IMR-90 (cell line): Measurements from ENCODE around the gene RNASEH2B. TPM values are rescaled to one million over a fixed set of nuclear protein-coding genes. Genes with fewer than 3 reads are reported as not detected.

Source experiments
- ATAC-seq: fragments of 200-7000 bp; cut with Tn5 transposase; 2 replicates; pipeline ENCODE4 v1.9.1; 2020; ENCODE audit warnings: low read depth, mild to moderate bottlenecking, moderate library complexity
- BruUV-seq: library from RNA; stranded (reverse); fragments of 400-500 nt; replicated peaks from 2 replicates; lab custom pipeline; 2021; lab: Mats Ljungman, UMichigan
- CTCF ChIA-PET: fragments of 300-600 bp; formaldehyde crosslinking; extraction: SDS; loops from one replicate; lab custom pipeline; 2021; ENCODE audit warnings: antibody characterized with exemption; lab: Yijun Ruan, JAX
- POLR2A ChIA-PET: fragments of 300-600 bp; sonication (Branson Sonifier 250); formaldehyde crosslinking; loops from one replicate; lab custom pipeline; 2022; ENCODE audit warnings: antibody characterized with exemption; ENCODE audit not compliant: unreplicated experiment; lab: Charles Lee
- DNase-seq: peaks from one replicate; pipeline ENCODE4 v3.0.0; 2013
- H2AFZ ChIP-seq: replicated peaks from 2 replicates; pipeline ENCODE3; 2013; ENCODE audit warnings: low read length, mild to moderate bottlenecking; ENCODE audit not compliant: poor library complexity
- H2AK5ac ChIP-seq: 2 replicates; pipeline ENCODE4 v1.6.1; 2013; ENCODE audit warnings: low read depth, low read length, inconsistent platforms
- H2AK9ac ChIP-seq: replicated peaks from 2 replicates; pipeline ENCODE3; 2013; ENCODE audit warnings: mild to moderate bottlenecking, low read depth, low read length, moderate library complexity; ENCODE audit not compliant: poor library complexity
- H2BK120ac ChIP-seq: 2 replicates; pipeline ENCODE4 v1.6.1; 2013; ENCODE audit warnings: low read depth, low read length, inconsistent platforms
- H2BK15ac ChIP-seq: 3 replicates; pipeline ENCODE4 v1.6.1; 2013; ENCODE audit warnings: low read depth, low read length, inconsistent platforms
- H2BK20ac ChIP-seq: 2 replicates; pipeline ENCODE4 v1.6.1; 2013; ENCODE audit warnings: low read depth, mild to moderate bottlenecking, inconsistent platforms, low read length, moderate library complexity
- H2BK5ac ChIP-seq: 2 replicates; pipeline ENCODE4 v1.6.1; 2013; ENCODE audit warnings: mild to moderate bottlenecking, low read depth, low read length, inconsistent platforms; ENCODE audit not compliant: poor library complexity, severe bottlenecking
- H3K14ac ChIP-seq: replicated peaks from 2 replicates; pipeline ENCODE4 v1.6.1; 2013; ENCODE audit warnings: low read depth, low read length, inconsistent platforms
- H3K18ac ChIP-seq: 2 replicates; pipeline ENCODE4 v1.6.1; 2013; ENCODE audit warnings: low read depth, low read length, control low read depth
- H3K23ac ChIP-seq: 2 replicates; pipeline ENCODE4 v1.6.1; 2013; ENCODE audit warnings: low read depth, low read length, inconsistent platforms
- H3K27ac ChIP-seq: 2 replicates; pipeline ENCODE4 v1.5.1; 2013; ENCODE audit warnings: mild to moderate bottlenecking, control low read depth, low read length; ENCODE audit not compliant: insufficient read depth
- H3K27me3 ChIP-seq: 2 replicates; pipeline ENCODE4 v1.6.1; 2013; ENCODE audit warnings: low read length; ENCODE audit not compliant: control insufficient read depth, insufficient read depth
- H3K36me3 ChIP-seq: 2 replicates; pipeline ENCODE4 v1.6.1; 2013; ENCODE audit warnings: low read length, mixed read lengths; ENCODE audit not compliant: control insufficient read depth, insufficient read depth
- H3K4ac ChIP-seq: 2 replicates; pipeline ENCODE4 v1.6.1; 2013; ENCODE audit warnings: low read depth, low read length, inconsistent platforms
- H3K4me1 ChIP-seq: 2 replicates; pipeline ENCODE4 v1.6.1; 2013; ENCODE audit warnings: low read length, mixed read lengths; ENCODE audit not compliant: control insufficient read depth, insufficient read depth
- H3K4me2 ChIP-seq: 2 replicates; pipeline ENCODE4 v1.6.1; 2013; ENCODE audit warnings: low read depth, mild to moderate bottlenecking, control low read depth, low read length, moderate library complexity
- H3K4me3 ChIP-seq: 2 replicates; pipeline ENCODE4 v1.5.1; 2013; ENCODE audit warnings: low read depth, mild to moderate bottlenecking, control low read depth, low read length, moderate library complexity; ENCODE audit not compliant: insufficient read depth
- H3K56ac ChIP-seq: 2 replicates; pipeline ENCODE4 v1.6.1; 2013; ENCODE audit warnings: low read length, inconsistent platforms; ENCODE audit not compliant: insufficient read depth; ENCODE audit errors: extremely low read depth
- H3K79me1 ChIP-seq, 2 experiments: 2 replicates each; pipeline ENCODE4 v1.6.1; 2013; ENCODE audit warnings: low read length in 2 of 2, inconsistent platforms in 1 of 2, low read depth in 1 of 2
- H3K9ac ChIP-seq: 2 replicates; pipeline ENCODE4 v1.6.1; 2013; ENCODE audit warnings: low read depth, low read length, control low read depth
- H3K9me1 ChIP-seq: 2 replicates; pipeline ENCODE4 v1.6.1; 2013; ENCODE audit warnings: low read length, inconsistent platforms; ENCODE audit not compliant: insufficient read depth
- H3K9me3 ChIP-seq: 2 replicates; pipeline ENCODE4 v1.6.1; 2013; ENCODE audit warnings: low read length; ENCODE audit not compliant: control insufficient read depth, insufficient read depth
- H4K20me1 ChIP-seq: 2 replicates; pipeline ENCODE4 v1.6.1; 2013; ENCODE audit warnings: low read length, inconsistent platforms; ENCODE audit not compliant: insufficient read depth
- H4K5ac ChIP-seq: 2 replicates; pipeline ENCODE4 v1.6.1; 2013; ENCODE audit warnings: mild to moderate bottlenecking, low read depth, low read length, control low read depth
- H4K8ac ChIP-seq, 2 experiments: 2 replicates each; pipeline ENCODE4 v1.6.1; 2013; ENCODE audit warnings: low read depth in 2 of 2, low read length in 2 of 2, control low read depth in 1 of 2, inconsistent platforms in 1 of 2
- H4K91ac ChIP-seq: 2 replicates; pipeline ENCODE4 v1.6.1; 2013; ENCODE audit warnings: low read depth, low read length, inconsistent platforms; ENCODE audit not compliant: insufficient read depth
- FOS ChIP-seq: fragments of 150-350 bp; IDR thresholded peaks from 2 replicates; pipeline ENCODE4 v1.6.1; 2016; ENCODE audit warnings: low read depth, low read length
- MAZ ChIP-seq: IDR thresholded peaks from 2 replicates; pipeline ENCODE4 v1.6.1; 2012; ENCODE audit warnings: low read depth, mild to moderate bottlenecking, low read length, improper control_type of control experiment, moderate library complexity, borderline replicate concordance
- RAD21 ChIP-seq: IDR thresholded peaks from 2 replicates; pipeline ENCODE4 v1.6.1; 2012; ENCODE audit warnings: low read length, improper control_type of control experiment
- RCOR1 ChIP-seq: IDR thresholded peaks from 2 replicates; pipeline ENCODE4 v1.6.1; 2012; ENCODE audit warnings: mild to moderate bottlenecking, low read length, improper control_type of control experiment; ENCODE audit not compliant: insufficient replicate concordance
- SMC3 ChIP-seq: fragments of 150-350 bp; IDR thresholded peaks from 2 replicates; pipeline ENCODE4 v1.6.1; 2016; ENCODE audit warnings: low read depth, mild to moderate bottlenecking, antibody characterized with exemption, low read length, moderate library complexity
- WGBS, 2 experiments: methylation state at CpG; one replicate each; pipeline versions ENCODE4 v1.1.5 to v1.1.7; 2013; ENCODE audit warnings: missing lambda C conversion rate in 2 of 2; ENCODE audit not compliant: insufficient read length in 1 of 2; ENCODE audit errors: extremely low coverage in 2 of 2; 5-methylcytosine and 5-hydroxymethylcytosine counted together
- dilution Hi-C: fragments of 300-500 bp; cut with HindIII; formaldehyde crosslinking; loops from one replicate; pipeline ENCODE4 v1.14.3; 2018; ENCODE audit warnings: low sequenced_read_pairs; ENCODE audit not compliant: unreplicated experiment
- in situ Hi-C: fragments of 300-500 bp; cut with MboI; formaldehyde crosslinking; loops from 3 replicates; pipeline ENCODE4 v1.14.3; 2019; ENCODE audit warnings: low sequenced_read_pairs, inconsistent platforms, mixed read lengths
- intact Hi-C: fragments of 100-400 bp; cut with micrococcal nuclease; formaldehyde crosslinking; loops from 2 replicates; pipeline ENCODE4 v1.10.0; 2022
- polyA plus RNA-seq, 3 experiments: library from polyadenylated mRNA; depleted of rRNA; stranded (reverse); fragments of >200 nt; gene quantifications; 2 replicates each; pipeline ENCODE4 v1.2.3, GENCODE V29; 2012; ENCODE audit warnings: low replicate concordance in 1 of 3
- total RNA-seq: library from RNA; depleted of rRNA; stranded (reverse); fragments of >200 nt; gene quantifications from 2 replicates; pipeline ENCODE4 v1.2.3, GENCODE V29; 2012
- TF ChIP-seq, protein P1 (sequence below): conservative IDR thresholded peaks from 2 replicates; pipeline ENCODE4 v1.5.1; 2012; ENCODE audit warnings: mild to moderate bottlenecking, low read depth, low read length, improper control_type of control experiment

RNASEH2B gene
- total and polyA plus RNA-seq, 2 of the 4 experiments (the other 2 are of a cell fraction), result 11.2 to 14.2 TPM

GRCh38 chr13:50911937-50912795 is 2.6 kb downstream of the RNASEH2B start:
- in situ Hi-C loops, result loop anchor here (25.0 kb wide), 3 partner anchors 825 to 1250 kb away; partner anchors contain the start of gene TRIM13
- ChIA-PET CTCF (interaction anchor here (0.6 to 1.5 kb wide), 25 partner anchors 8 to 1717 kb away, joined by 3 to 8 read pairs (median 3); no protein-coding TSS in a partner anchor), POLR2A (interaction anchor here (0.5 kb wide), 1 partner anchor 927 kb away, joined by 5 read pairs; no protein-coding TSS in a partner anchor)
- Histone ChIP-seq H3K79me1 (peaks cover 22 to 44% of the 10 kb centered on the region in 2 experiments), H3K36me3 (no peaks in the 10 kb centered on the region), H2AK9ac (no peak overlapping the region), H2AK5ac (no peak overlapping the region), H3K18ac (no peak overlapping the region), H2BK20ac (no peak overlapping the region), H3K9me1 (peaks cover 6% of the 10 kb centered on the region), H3K23ac (no peak overlapping the region), H3K27me3 (no peaks in the 10 kb centered on the region), H4K8ac (no peak overlapping the region), H3K56ac (no peak overlapping the region), H2AFZ (no peak overlapping the region), H3K4ac (no peak overlapping the region), H4K20me1 (peaks cover 7% of the 10 kb centered on the region), H3K4me3 (no peak overlapping the region), H3K9me3 (no peaks in the 10 kb centered on the region), H2BK15ac (no peak overlapping the region), H2BK120ac (no peak overlapping the region), H3K4me1 (peaks cover 14% of the 10 kb centered on the region), H3K4me2 (peak overlapping the region; percentile 3; the same call in 1 of the 2 replicates), H2BK5ac (no peak overlapping the region), H3K9ac (no peak overlapping the region), H3K27ac (no peak overlapping the region), H4K91ac (no peak overlapping the region), H4K5ac (no peak overlapping the region), H3K14ac (no peak overlapping the region)
- TF ChIP-seq MAZ (0 out of 2 replicates have a peak, but pooled peaks have one; percentile 40), RAD21 (peak; percentile 81), SMC3 (peak; percentile 56), FOS (no peak), RCOR1 (no peak)
- TF ChIP-seq, protein P1, sequence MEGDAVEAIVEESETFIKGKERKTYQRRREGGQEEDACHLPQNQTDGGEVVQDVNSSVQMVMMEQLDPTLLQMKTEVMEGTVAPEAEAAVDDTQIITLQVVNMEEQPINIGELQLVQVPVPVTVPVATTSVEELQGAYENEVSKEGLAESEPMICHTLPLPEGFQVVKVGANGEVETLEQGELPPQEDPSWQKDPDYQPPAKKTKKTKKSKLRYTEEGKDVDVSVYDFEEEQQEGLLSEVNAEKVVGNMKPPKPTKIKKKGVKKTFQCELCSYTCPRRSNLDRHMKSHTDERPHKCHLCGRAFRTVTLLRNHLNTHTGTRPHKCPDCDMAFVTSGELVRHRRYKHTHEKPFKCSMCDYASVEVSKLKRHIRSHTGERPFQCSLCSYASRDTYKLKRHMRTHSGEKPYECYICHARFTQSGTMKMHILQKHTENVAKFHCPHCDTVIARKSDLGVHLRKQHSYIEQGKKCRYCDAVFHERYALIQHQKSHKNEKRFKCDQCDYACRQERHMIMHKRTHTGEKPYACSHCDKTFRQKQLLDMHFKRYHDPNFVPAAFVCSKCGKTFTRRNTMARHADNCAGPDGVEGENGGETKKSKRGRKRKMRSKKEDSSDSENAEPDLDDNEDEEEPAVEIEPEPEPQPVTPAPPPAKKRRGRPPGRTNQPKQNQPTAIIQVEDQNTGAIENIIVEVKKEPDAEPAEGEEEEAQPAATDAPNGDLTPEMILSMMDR, result peak; percentile 82
- BruUV-seq, result no TSS peak
- peak; percentile 90 for DNase-seq
- peak; percentile 34 for ATAC-seq
- 0% methylated on average over 2 of the region's 9 CpGs; no CpG with 5 or more reads in 1 of the 2 experiments for WGBS, 2 experiments
- intact Hi-C loops, result loop anchor here (1.0 to 10.0 kb wide), 9 partner anchors 111 to 1240 kb away; partner anchors contain the start of genes SPRYD7 and TRIM13
- dilution Hi-C loops, result no loop called here
